Adrenal gland (tissue), 5 donors: ENCODE results near the gene AADACL4.

Experiments
- CTCF ChIP-seq, 6 experiments: fragments of 450-650 bp in 4 of 6; fragments of 200-600 bp in 2 of 6; sonication (generic) in 1 of 6; IDR thresholded peaks; 1 replicate in 5 of 6; 2 replicates in 1 of 6; pipeline versions ENCODE4 v1.5.1 to v1.8.0; 2016 to 2021; ENCODE audit warnings: antibody characterized with exemption in 6 of 6, mild to moderate bottlenecking in 2 of 6, moderate library complexity in 1 of 6
- POLR2A ChIP-seq, 2 donors: fragments of 450-650 bp; IDR thresholded peaks; one replicate each; pipeline ENCODE4 v1.6.1; 2017; ENCODE audit warnings: antibody characterized with exemption in 2 of 2, mild to moderate bottlenecking in 2 of 2, moderate library complexity in 1 of 2
- donor health status: DM: no; HTN: no; CAD: no.

- no peak for TF ChIP-seq CTCF (IDR thresholded peaks at IDR 0.05)
- TF ChIP-seq POLR2A (IDR thresholded peaks at IDR 0.05) = no peak
Observed at GRCh38 chr1:12703821-12704451, 60.1 kb downstream of the AADACL4 start.
